Esophagus squamous epithelium (tissue), 4 donors: ENCODE data around the gene OR1S2.

ENCODE experiments used
- POLR2A ChIP-seq, 4 donors: fragments of 450-650 bp; IDR thresholded peaks; one replicate each; pipeline ENCODE4 v1.6.1; 2017; ENCODE audit warnings: antibody characterized with exemption in 4 of 4, mild to moderate bottlenecking in 4 of 4, moderate library complexity in 3 of 4
- TF ChIP-seq, protein P1 (sequence below), 6 experiments: fragments of 450-650 bp in 4 of 6; fragments of 200-600 bp in 2 of 6; sonication (generic) in 2 of 6; IDR thresholded peaks; one replicate each; pipeline ENCODE4 v1.5.1; 2016 to 2019; ENCODE audit warnings: antibody characterized with exemption in 6 of 6, mild to moderate bottlenecking in 4 of 6, moderate library complexity in 4 of 6

DNA sequence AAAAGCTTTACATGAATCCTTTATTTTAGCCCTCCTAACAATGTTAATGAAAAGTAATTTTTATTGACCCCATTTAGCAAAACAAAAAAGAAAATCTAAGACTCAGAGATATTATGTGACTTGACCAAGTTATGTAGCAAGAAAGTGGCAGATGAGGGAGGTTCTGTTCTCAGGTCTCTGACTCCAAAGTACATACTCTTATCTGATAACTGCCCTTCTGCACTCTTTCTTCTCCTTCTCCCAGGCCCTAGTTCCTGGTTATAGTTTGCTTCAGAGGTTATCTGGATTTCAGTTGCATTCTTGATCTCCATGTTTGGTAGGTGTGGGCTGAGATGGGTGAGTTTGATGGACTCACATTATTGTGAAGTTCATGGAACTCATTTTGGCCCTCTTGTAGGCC lies 10.6 kb downstream of the OR1S2 start:
- no peak for TF ChIP-seq POLR2A (IDR thresholded peaks at IDR 0.05)
- TF ChIP-seq, protein P1, sequence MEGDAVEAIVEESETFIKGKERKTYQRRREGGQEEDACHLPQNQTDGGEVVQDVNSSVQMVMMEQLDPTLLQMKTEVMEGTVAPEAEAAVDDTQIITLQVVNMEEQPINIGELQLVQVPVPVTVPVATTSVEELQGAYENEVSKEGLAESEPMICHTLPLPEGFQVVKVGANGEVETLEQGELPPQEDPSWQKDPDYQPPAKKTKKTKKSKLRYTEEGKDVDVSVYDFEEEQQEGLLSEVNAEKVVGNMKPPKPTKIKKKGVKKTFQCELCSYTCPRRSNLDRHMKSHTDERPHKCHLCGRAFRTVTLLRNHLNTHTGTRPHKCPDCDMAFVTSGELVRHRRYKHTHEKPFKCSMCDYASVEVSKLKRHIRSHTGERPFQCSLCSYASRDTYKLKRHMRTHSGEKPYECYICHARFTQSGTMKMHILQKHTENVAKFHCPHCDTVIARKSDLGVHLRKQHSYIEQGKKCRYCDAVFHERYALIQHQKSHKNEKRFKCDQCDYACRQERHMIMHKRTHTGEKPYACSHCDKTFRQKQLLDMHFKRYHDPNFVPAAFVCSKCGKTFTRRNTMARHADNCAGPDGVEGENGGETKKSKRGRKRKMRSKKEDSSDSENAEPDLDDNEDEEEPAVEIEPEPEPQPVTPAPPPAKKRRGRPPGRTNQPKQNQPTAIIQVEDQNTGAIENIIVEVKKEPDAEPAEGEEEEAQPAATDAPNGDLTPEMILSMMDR (IDR thresholded peaks at IDR 0.05) = no peak
